NCI-H1105 treated with DMSO at 0.1 percent for 48 hours (cell line): ENCODE results near the gene CCKAR.

ENCODE experiments used
- DNase-seq: peaks from one replicate; lab custom pipeline; 2025; lab: John Stamatoyannopoulos, UW

The CCKAR gene

GRCh38 chr4:26490960-26491284 is 638 bp upstream of the CCKAR start:
- DNase-seq = no peak

GRCh38 chr4:26489101-26489985 is 941 bp downstream of the CCKAR start:
- no peak for DNase-seq

GRCh38 chr4:26485684-26486083 is 4.6 kb downstream of the CCKAR start:
- no peak for DNase-seq

GRCh38 chr4:26484516-26484915 is 5.8 kb downstream of the CCKAR start:
- no peak for DNase-seq

GRCh38 chr4:26484032-26484515 is 6.2 kb downstream of the CCKAR start:
- no peak for DNase-seq

- DNase-seq = no peak
Observed at GRCh38 chr4:26482508-26483462, 7.5 kb downstream of the CCKAR start.

GRCh38 chr4:26478330-26478729 is 12.0 kb downstream of the CCKAR start:
- no peak for DNase-seq

- no peak for DNase-seq
Observed at GRCh38 chr4:26476545-26476944, 13.7 kb downstream of the CCKAR start.

GRCh38 chr4:26475716-26476115 is 14.6 kb downstream of the CCKAR start:
- no peak for DNase-seq

- DNase-seq = no peak
Observed at GRCh38 chr4:26474551-26474950, 15.7 kb downstream of the CCKAR start.

- DNase-seq = no peak
Observed at GRCh38 chr4:26473893-26474292, 16.4 kb downstream of the CCKAR start.

GRCh38 chr4:26471890-26472289 is 18.4 kb downstream of the CCKAR start:
- DNase-seq = no peak

- DNase-seq = no peak
Observed at GRCh38 chr4:26468977-26469376, 21.3 kb downstream of the CCKAR start.

- DNase-seq = no peak
Observed at GRCh38 chr4:26468283-26468949, 21.9 kb downstream of the CCKAR start.

GRCh38 chr4:26467724-26468123 is 22.6 kb downstream of the CCKAR start:
- no peak for DNase-seq

- DNase-seq = no peak
Observed at GRCh38 chr4:26466578-26467270, 23.6 kb downstream of the CCKAR start.

GRCh38 chr4:26464420-26465095 is 25.7 kb downstream of the CCKAR start:
- no peak for DNase-seq

GRCh38 chr4:26463386-26463785 is 26.9 kb downstream of the CCKAR start:
- no peak for DNase-seq

GRCh38 chr4:26462874-26463273 is 27.4 kb downstream of the CCKAR start:
- no peak for DNase-seq

- no peak for DNase-seq
Observed at GRCh38 chr4:26459756-26460530, 30.3 kb downstream of the CCKAR start.
